ENCODE measurements around the gene CTDP1.
A peak's percentile ranks its signal among the peaks of the same experiment; 100 is the strongest.

CTDP1 gene

DNA sequence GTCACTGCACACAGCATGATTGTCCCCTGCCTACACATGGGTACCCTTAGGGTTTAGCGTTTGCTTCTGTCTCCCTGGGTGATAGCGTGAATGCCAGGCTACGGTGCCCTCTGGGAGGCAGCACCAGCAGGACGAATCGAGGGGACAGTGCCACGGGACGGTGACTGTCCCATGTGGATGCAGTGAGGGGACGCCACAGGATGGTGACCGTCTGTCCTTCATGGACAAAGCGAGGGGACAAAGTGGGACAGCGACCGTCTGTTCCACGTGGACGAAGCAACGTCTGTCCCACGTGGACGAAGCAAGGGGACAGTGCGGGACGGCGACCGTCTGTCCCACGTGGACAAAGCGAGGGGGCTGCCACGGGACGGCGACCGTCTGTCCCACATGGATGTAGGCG lies 25.7 kb downstream of the CTDP1 start:
- Histone ChIP-seq H3K27me3 (ENCODE audit: control insufficient read depth in 1 of 2, insufficient read depth in 1 of 2, low read length in 2 of 2) (no peaks in the 10 kb centered on the region), H3K4me2 (ENCODE audit: low read length, poor library complexity, severe bottlenecking) (no peak overlapping the region), H2AK5ac (ENCODE audit: low read length, severe bottlenecking) (no peak overlapping the region), H2BK15ac (ENCODE audit: low read depth, poor library complexity, severe bottlenecking) (no peak overlapping the region), H3K4me3 (ENCODE audit: insufficient read depth in 1 of 2, low read depth in 1 of 2, low read length in 2 of 2) (peak overlapping the region in 1 of 2 experiments; percentile 12), H4K91ac (ENCODE audit: low read length) (peak overlapping the region; percentile 2), H2AFZ (ENCODE audit: low read depth, low read length) (no peak overlapping the region), H2BK12ac (ENCODE audit: low read length in 2 of 2) (no peak overlapping the region), H3K9me3 (ENCODE audit: control insufficient read depth, low read length) (no peaks in the 10 kb centered on the region), H3K27ac (ENCODE audit: low read length, poor library complexity, severe bottlenecking) (no peak overlapping the region), H3K14ac (ENCODE audit: low read length in 2 of 2) (no peak overlapping the region), H3K4me1 (ENCODE audit: control insufficient read depth, insufficient read depth, low read depth, low read length) (no peaks in the 10 kb centered on the region), H3K18ac (ENCODE audit: low read depth in 1 of 2, low read length in 2 of 2) (no peak overlapping the region), H4K8ac (ENCODE audit: low read length) (no peak overlapping the region), H2BK120ac (ENCODE audit: low read depth, low read length) (no peak overlapping the region), H3K9ac (ENCODE audit: low read length) (no peak overlapping the region), H3K4ac (ENCODE audit: low read depth in 1 of 2, low read length in 2 of 2) (no peak overlapping the region), H3K79me1 (replicated peaks; ENCODE audit: low read length, poor library complexity, severe bottlenecking) (peaks cover 59% of the 10 kb centered on the region), H2BK5ac (ENCODE audit: low read depth, low read length, poor library complexity, severe bottlenecking) (no peak overlapping the region), H3K23ac (ENCODE audit: low read length in 2 of 2) (no peak overlapping the region), H3K36me3 (ENCODE audit: control insufficient read depth in 1 of 2, insufficient read depth in 2 of 2, low read depth in 1 of 2, low read length in 2 of 2) (peaks cover 54 to 74% of the 10 kb centered on the region in 2 experiments)
- 99% methylated on average over 28 of the region's 28 CpGs for WGBS
- DNase-seq, result no peak

DNA sequence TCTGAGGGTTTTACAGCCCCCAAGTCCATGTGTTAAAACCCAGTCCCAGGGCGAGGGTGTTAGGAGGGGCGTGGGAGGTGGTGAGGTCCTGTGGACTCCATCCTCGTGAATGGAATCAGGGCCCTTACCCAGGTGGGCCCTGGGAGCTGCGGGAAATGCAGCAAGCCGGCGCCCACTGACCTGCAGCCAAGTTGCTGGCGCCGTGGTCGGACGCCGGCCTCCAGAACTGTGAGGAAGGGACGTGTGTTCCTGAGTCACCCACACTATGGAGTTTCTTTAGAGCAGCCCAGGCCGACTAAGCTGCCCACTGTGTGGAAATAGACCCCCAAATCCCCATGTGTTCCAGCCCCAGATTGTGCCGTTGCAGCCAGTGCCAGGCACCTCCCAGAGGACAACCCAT lies 26.4 kb downstream of the CTDP1 start:
- no peak overlapping the region for H2BK15ac ChIP-seq (ENCODE audit: low read depth, poor library complexity, severe bottlenecking)
- H3K23ac ChIP-seq (ENCODE audit: low read length in 2 of 2), result no peak overlapping the region
- peaks cover 53% of the 10 kb centered on the region for H3K79me1 ChIP-seq (replicated peaks; ENCODE audit: low read length, poor library complexity, severe bottlenecking)
- no peak overlapping the region for H3K4me3 ChIP-seq (ENCODE audit: insufficient read depth in 1 of 2, low read depth in 1 of 2, low read length in 2 of 2)
- no peak overlapping the region for H2BK120ac ChIP-seq (ENCODE audit: low read depth, low read length)
- no peak overlapping the region for H2BK12ac ChIP-seq (ENCODE audit: low read length in 2 of 2)
- H4K91ac ChIP-seq (ENCODE audit: low read length), result no peak overlapping the region
- no peak overlapping the region for H3K18ac ChIP-seq (ENCODE audit: low read depth in 1 of 2, low read length in 2 of 2)
- no peak overlapping the region for H4K8ac ChIP-seq (ENCODE audit: low read length)
- H3K4me1 ChIP-seq (ENCODE audit: control insufficient read depth, insufficient read depth, low read depth, low read length), result no peaks in the 10 kb centered on the region
- 96% methylated on average over 14 of the region's 14 CpGs for WGBS
- H2AK5ac ChIP-seq (ENCODE audit: low read length, severe bottlenecking), result no peak overlapping the region
- no peak overlapping the region for H3K4ac ChIP-seq (ENCODE audit: low read depth in 1 of 2, low read length in 2 of 2)
- H3K9ac ChIP-seq (ENCODE audit: low read length), result no peak overlapping the region
- DNase-seq, result no peak
- no peak overlapping the region for H3K27ac ChIP-seq (ENCODE audit: low read length, poor library complexity, severe bottlenecking)
- no peaks in the 10 kb centered on the region for H3K27me3 ChIP-seq (ENCODE audit: control insufficient read depth in 1 of 2, insufficient read depth in 1 of 2, low read length in 2 of 2)
- no peak overlapping the region for H2BK5ac ChIP-seq (ENCODE audit: low read depth, low read length, poor library complexity, severe bottlenecking)
- no peak overlapping the region for H3K14ac ChIP-seq (ENCODE audit: low read length in 2 of 2)
- no peak overlapping the region for H3K4me2 ChIP-seq (ENCODE audit: low read length, poor library complexity, severe bottlenecking)
- H2AFZ ChIP-seq (ENCODE audit: low read depth, low read length), result no peak overlapping the region
- no peaks in the 10 kb centered on the region for H3K9me3 ChIP-seq (ENCODE audit: control insufficient read depth, low read length)
- peaks cover 52 to 73% of the 10 kb centered on the region in 2 experiments for H3K36me3 ChIP-seq (ENCODE audit: control insufficient read depth in 1 of 2, insufficient read depth in 2 of 2, low read depth in 1 of 2, low read length in 2 of 2)

DNA sequence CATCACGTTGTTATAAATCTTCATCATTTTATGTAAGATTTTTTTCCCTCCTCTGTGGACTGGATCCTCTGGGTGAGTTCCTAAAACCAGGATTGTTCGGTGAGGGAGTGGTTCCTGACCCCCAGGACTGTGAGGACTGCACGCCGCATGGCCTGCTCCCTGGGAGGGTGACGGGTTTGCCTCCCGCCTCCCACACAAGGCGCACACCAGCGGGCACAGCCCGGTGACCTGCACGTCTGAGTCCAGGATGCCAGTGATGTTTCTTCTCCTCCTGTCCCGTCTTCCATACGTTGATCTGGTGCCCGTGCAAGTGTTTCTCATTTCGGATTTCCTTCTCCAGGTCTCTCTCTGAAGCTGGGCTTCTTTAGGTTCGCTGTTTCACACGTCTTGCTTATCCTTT lies 27.1 kb downstream of the CTDP1 start:
- no peak overlapping the region for H3K23ac ChIP-seq (ENCODE audit: low read length in 2 of 2)
- H4K8ac ChIP-seq (ENCODE audit: low read length), result no peak overlapping the region
- no peak overlapping the region for H2BK5ac ChIP-seq (ENCODE audit: low read depth, low read length, poor library complexity, severe bottlenecking)
- no peak overlapping the region for H3K9ac ChIP-seq (ENCODE audit: low read length)
- no peak overlapping the region for H2BK15ac ChIP-seq (ENCODE audit: low read depth, poor library complexity, severe bottlenecking)
- H3K9me3 ChIP-seq (ENCODE audit: control insufficient read depth, low read length), result no peaks in the 10 kb centered on the region
- H3K4ac ChIP-seq (ENCODE audit: low read depth in 1 of 2, low read length in 2 of 2), result no peak overlapping the region
- H3K36me3 ChIP-seq (ENCODE audit: control insufficient read depth in 1 of 2, insufficient read depth in 2 of 2, low read depth in 1 of 2, low read length in 2 of 2), result peaks cover 58 to 77% of the 10 kb centered on the region in 2 experiments
- no peaks in the 10 kb centered on the region for H3K4me1 ChIP-seq (ENCODE audit: control insufficient read depth, insufficient read depth, low read depth, low read length)
- no peak overlapping the region for H3K14ac ChIP-seq (ENCODE audit: low read length in 2 of 2)
- H3K27me3 ChIP-seq (ENCODE audit: control insufficient read depth in 1 of 2, insufficient read depth in 1 of 2, low read length in 2 of 2), result no peaks in the 10 kb centered on the region
- DNase-seq, result no peak
- H3K79me1 ChIP-seq (replicated peaks; ENCODE audit: low read length, poor library complexity, severe bottlenecking), result peaks cover 54% of the 10 kb centered on the region
- no peak overlapping the region for H2BK12ac ChIP-seq (ENCODE audit: low read length in 2 of 2)
- no peak overlapping the region for H2AFZ ChIP-seq (ENCODE audit: low read depth, low read length)
- WGBS, result 97% methylated on average over 16 of the region's 16 CpGs
- H2AK5ac ChIP-seq (ENCODE audit: low read length, severe bottlenecking), result no peak overlapping the region
- H3K4me2 ChIP-seq (ENCODE audit: low read length, poor library complexity, severe bottlenecking), result no peak overlapping the region
- H3K27ac ChIP-seq (ENCODE audit: low read length, poor library complexity, severe bottlenecking), result no peak overlapping the region
- no peak overlapping the region for H3K4me3 ChIP-seq (ENCODE audit: insufficient read depth in 1 of 2, low read depth in 1 of 2, low read length in 2 of 2)
- H3K18ac ChIP-seq (ENCODE audit: low read depth in 1 of 2, low read length in 2 of 2), result no peak overlapping the region
- H4K91ac ChIP-seq (ENCODE audit: low read length), result no peak overlapping the region
- H2BK120ac ChIP-seq (ENCODE audit: low read depth, low read length), result no peak overlapping the region

GRCh38 chr18:79707239-79707638 lies 27.6 kb downstream of the CTDP1 start:
- no peak overlapping the region for H3K14ac ChIP-seq (ENCODE audit: low read length in 2 of 2)
- no peak overlapping the region for H3K27ac ChIP-seq (ENCODE audit: low read length, poor library complexity, severe bottlenecking)
- H3K4me1 ChIP-seq (ENCODE audit: control insufficient read depth, insufficient read depth, low read depth, low read length), result no peaks in the 10 kb centered on the region
- H3K18ac ChIP-seq (ENCODE audit: low read depth in 1 of 2, low read length in 2 of 2), result no peak overlapping the region
- H4K8ac ChIP-seq (ENCODE audit: low read length), result no peak overlapping the region
- no peak overlapping the region for H2BK15ac ChIP-seq (ENCODE audit: low read depth, poor library complexity, severe bottlenecking)
- H2BK120ac ChIP-seq (ENCODE audit: low read depth, low read length), result no peak overlapping the region
- no peak overlapping the region for H2AFZ ChIP-seq (ENCODE audit: low read depth, low read length)
- H3K9ac ChIP-seq (ENCODE audit: low read length), result no peak overlapping the region
- no peak overlapping the region for H3K4me2 ChIP-seq (ENCODE audit: low read length, poor library complexity, severe bottlenecking)
- no peak overlapping the region for H3K23ac ChIP-seq (ENCODE audit: low read length in 2 of 2)
- 98% methylated on average over 19 of the region's 19 CpGs for WGBS
- H3K27me3 ChIP-seq (ENCODE audit: control insufficient read depth in 1 of 2, insufficient read depth in 1 of 2, low read length in 2 of 2), result no peaks in the 10 kb centered on the region
- H4K91ac ChIP-seq (ENCODE audit: low read length), result no peak overlapping the region
- H3K79me1 ChIP-seq (replicated peaks; ENCODE audit: low read length, poor library complexity, severe bottlenecking), result peaks cover 50% of the 10 kb centered on the region
- H3K9me3 ChIP-seq (ENCODE audit: control insufficient read depth, low read length), result no peaks in the 10 kb centered on the region
- no peak for DNase-seq
- no peak overlapping the region for H3K4me3 ChIP-seq (ENCODE audit: insufficient read depth in 1 of 2, low read depth in 1 of 2, low read length in 2 of 2)
- H3K36me3 ChIP-seq (ENCODE audit: control insufficient read depth in 1 of 2, insufficient read depth in 2 of 2, low read depth in 1 of 2, low read length in 2 of 2), result peaks cover 63 to 83% of the 10 kb centered on the region in 2 experiments
- H2BK12ac ChIP-seq (ENCODE audit: low read length in 2 of 2), result no peak overlapping the region
- H2AK5ac ChIP-seq (ENCODE audit: low read length, severe bottlenecking), result no peak overlapping the region
- H3K4ac ChIP-seq (ENCODE audit: low read depth in 1 of 2, low read length in 2 of 2), result no peak overlapping the region
- H2BK5ac ChIP-seq (ENCODE audit: low read depth, low read length, poor library complexity, severe bottlenecking), result no peak overlapping the region

All from mesenchymal stem cell (in vitro differentiated cells and primary cell).